Kidney tubule cell (primary cell): ENCODE results near the gene UROC1.
A peak's percentile ranks its signal among the peaks of the same experiment; 100 is the strongest.

Experiments
- DNase-seq: peaks from one replicate; pipeline ENCODE4 v3.0.0-alpha.2; 2018; ENCODE audit warnings: low spot score

The UROC1 gene

GRCh38 chr3:126460381-126460780 is 57.2 kb downstream of the UROC1 start:
- DNase-seq, result no peak

- DNase-seq, result no peak
These were observed 57.8 kb downstream of the UROC1 start for GRCh38 chr3:126459763-126460127.

GRCh38 chr3:126459111-126459762 is 58.3 kb downstream of the UROC1 start:
- no peak for DNase-seq

GRCh38 chr3:126456766-126457388 is 60.7 kb downstream of the UROC1 start:
- DNase-seq, result no peak

- no peak for DNase-seq
These were observed 61.4 kb downstream of the UROC1 start for GRCh38 chr3:126456211-126456610.

GRCh38 chr3:126454437-126455198 is 63.0 kb downstream of the UROC1 start:
- no peak for DNase-seq

GRCh38 chr3:126454025-126454424 is 63.5 kb downstream of the UROC1 start:
- DNase-seq, result no peak

- DNase-seq, result no peak
These were observed 65.4 kb downstream of the UROC1 start for GRCh38 chr3:126452213-126452612.

- DNase-seq, result no peak
These were observed 66.1 kb downstream of the UROC1 start for GRCh38 chr3:126451511-126451910.

- DNase-seq, result no peak
These were observed 66.8 kb downstream of the UROC1 start for GRCh38 chr3:126450744-126451143.

GRCh38 chr3:126450219-126450618 is 67.4 kb downstream of the UROC1 start:
- no peak for DNase-seq

GRCh38 chr3:126449621-126450051 is 67.9 kb downstream of the UROC1 start:
- DNase-seq, result no peak

- no peak for DNase-seq
These were observed 68.7 kb downstream of the UROC1 start for GRCh38 chr3:126448893-126449180.

- DNase-seq, result no peak
These were observed 69.3 kb downstream of the UROC1 start for GRCh38 chr3:126448136-126448892.

GRCh38 chr3:126447456-126448106 is 70.0 kb downstream of the UROC1 start:
- DNase-seq, result no peak

- no peak for DNase-seq
These were observed 70.8 kb downstream of the UROC1 start for GRCh38 chr3:126446791-126447190.

- peak; percentile 3 for DNase-seq
These were observed 71.3 kb downstream of the UROC1 start for GRCh38 chr3:126446301-126446700.

- DNase-seq, result no peak
These were observed 72.1 kb downstream of the UROC1 start for GRCh38 chr3:126445506-126445905.

GRCh38 chr3:126442856-126443242 is 74.7 kb downstream of the UROC1 start:
- no peak for DNase-seq

- no peak for DNase-seq
These were observed 75.3 kb downstream of the UROC1 start for GRCh38 chr3:126442094-126442855.

- no peak for DNase-seq
These were observed 76.2 kb downstream of the UROC1 start for GRCh38 chr3:126441256-126441880.
